SK-N-SH treated with all-trans-retinoic acid at 6 μM for 48 hours (cell line): ENCODE results near the gene SDK1.

Experiments
- ATAC-seq: fragments of 200-7000 bp; cut with Tn5 transposase; 3 replicates; pipeline ENCODE4 v1.9.1; 2020; ENCODE audit warnings: mild to moderate bottlenecking, moderate library complexity
- BACH2 ChIP-seq: fragments of 250-450 bp; sonication (Bioruptor Pico); IDR thresholded peaks from 2 replicates; pipeline ENCODE4 v1.9.0; 2021; ENCODE audit warnings: mild to moderate bottlenecking, borderline replicate concordance
- CREB5 ChIP-seq: fragments of 250-450 bp; sonication (Bioruptor Pico); IDR thresholded peaks from 2 replicates; pipeline ENCODE4 v1.5.1; 2020; ENCODE audit warnings: low read depth, mild to moderate bottlenecking, moderate library complexity
- CSDC2 ChIP-seq: fragments of 250-450 bp; sonication (Bioruptor Pico); IDR thresholded peaks from 2 replicates; pipeline ENCODE4 v1.5.0; 2020; ENCODE audit warnings: mild to moderate bottlenecking, moderate library complexity
- ESRRG ChIP-seq: fragments of 250-450 bp; sonication (Bioruptor Pico); IDR thresholded peaks from 2 replicates; pipeline ENCODE4 v1.6.1; 2021; ENCODE audit warnings: mild to moderate bottlenecking
- GLIS3 ChIP-seq: fragments of 250-450 bp; sonication (Bioruptor Pico); IDR thresholded peaks from 2 replicates; pipeline ENCODE4 v1.5.0; 2020; ENCODE audit warnings: mild to moderate bottlenecking, moderate library complexity
- ISL1 ChIP-seq: fragments of 250-450 bp; sonication (Bioruptor Pico); IDR thresholded peaks from 2 replicates; pipeline ENCODE4 v2.1.2; 2022; ENCODE audit warnings: mild to moderate bottlenecking, moderate library complexity
- PPARA ChIP-seq: fragments of 250-450 bp; sonication (Bioruptor Pico); IDR thresholded peaks from 2 replicates; pipeline ENCODE4 v1.5.0; 2020; ENCODE audit warnings: mild to moderate bottlenecking, borderline replicate concordance
- RARB ChIP-seq: fragments of 250-450 bp; sonication (Bioruptor Pico); IDR thresholded peaks from 2 replicates; pipeline ENCODE4 v1.8.0; 2021; ENCODE audit warnings: mild to moderate bottlenecking, moderate library complexity
- SNAI2 ChIP-seq: fragments of 250-450 bp; sonication (Bioruptor Pico); IDR thresholded peaks from 2 replicates; pipeline ENCODE4 v1.5.0; 2020; ENCODE audit warnings: mild to moderate bottlenecking, moderate library complexity
- TCF4 ChIP-seq: fragments of 250-450 bp; sonication (Bioruptor Pico); IDR thresholded peaks from 2 replicates; pipeline ENCODE4 v1.8.0; 2021; ENCODE audit warnings: mild to moderate bottlenecking, moderate library complexity, borderline replicate concordance
- TOX ChIP-seq: fragments of 250-450 bp; sonication (Bioruptor Pico); IDR thresholded peaks from 2 replicates; pipeline ENCODE4 v1.8.0; 2021; ENCODE audit warnings: mild to moderate bottlenecking, moderate library complexity, borderline replicate concordance
- ZC3H10 ChIP-seq: fragments of 250-450 bp; sonication (Bioruptor Pico); IDR thresholded peaks from 2 replicates; pipeline ENCODE4 v1.5.1; 2021; ENCODE audit warnings: mild to moderate bottlenecking, moderate library complexity
- ZFP3 ChIP-seq: fragments of 250-450 bp; sonication (Bioruptor Pico); IDR thresholded peaks from 2 replicates; pipeline ENCODE4 v1.5.0; 2020; ENCODE audit warnings: mild to moderate bottlenecking, moderate library complexity
- ZFP30 ChIP-seq: fragments of 450-650 bp; formaldehyde crosslinking; IDR thresholded peaks from 2 replicates; pipeline ENCODE4 v1.5.0; 2022; ENCODE audit warnings: mild to moderate bottlenecking, moderate library complexity
- ZNF565 ChIP-seq: fragments of 450-650 bp; formaldehyde crosslinking; conservative IDR thresholded peaks from 2 replicates; pipeline ENCODE4 v1.5.0; 2020; ENCODE audit warnings: low read depth, mild to moderate bottlenecking, moderate library complexity
- ZNF70 ChIP-seq: fragments of 450-650 bp; formaldehyde crosslinking; IDR thresholded peaks from 2 replicates; pipeline ENCODE4 v1.5.0; 2020; ENCODE audit warnings: mild to moderate bottlenecking, moderate library complexity
- ZNF8 ChIP-seq: fragments of 450-650 bp; formaldehyde crosslinking; IDR thresholded peaks from 2 replicates; pipeline ENCODE4 v1.5.0; 2020; ENCODE audit warnings: mild to moderate bottlenecking, moderate library complexity
- TF ChIP-seq, protein P1 (sequence below): fragments of 250-450 bp; sonication (Bioruptor Pico); IDR thresholded peaks from 2 replicates; pipeline ENCODE4 v1.5.1; 2021; ENCODE audit warnings: mild to moderate bottlenecking, moderate library complexity
- TF ChIP-seq, protein P2 (sequence below): fragments of 250-450 bp; sonication (Bioruptor Pico); IDR thresholded peaks from 2 replicates; pipeline ENCODE4 v1.5.0; 2020; ENCODE audit warnings: mild to moderate bottlenecking, moderate library complexity
- TF ChIP-seq, protein P3 (sequence below): fragments of 250-450 bp; sonication (Bioruptor Pico); IDR thresholded peaks from 2 replicates; pipeline ENCODE4 v1.8.0; 2021; ENCODE audit warnings: low read depth, mild to moderate bottlenecking, moderate library complexity, borderline replicate concordance

The SDK1 gene

DNA sequence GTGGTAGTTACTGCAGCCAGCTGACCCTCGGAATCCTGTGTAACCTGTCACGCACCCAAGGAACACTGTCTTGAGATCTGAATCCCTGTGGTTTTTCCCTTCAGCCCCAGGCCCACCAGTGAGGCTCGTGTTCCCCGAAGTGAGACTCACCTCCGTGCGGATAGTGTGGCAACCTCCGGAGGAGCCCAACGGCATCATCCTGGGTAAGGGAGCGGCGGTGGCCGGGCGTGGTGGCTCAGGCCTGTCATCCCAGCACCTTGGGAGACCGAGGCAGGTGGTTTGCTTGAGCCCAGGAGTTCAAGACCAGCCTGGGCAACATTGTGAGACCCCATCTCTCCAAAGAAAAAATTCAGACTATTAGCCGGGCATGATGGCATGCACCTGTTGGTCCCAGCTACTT is 831.2 kb downstream of the SDK1 start:
- TF ChIP-seq PPARA (CRISPR knock-in tag): no peak
- no peak for ATAC-seq

DNA sequence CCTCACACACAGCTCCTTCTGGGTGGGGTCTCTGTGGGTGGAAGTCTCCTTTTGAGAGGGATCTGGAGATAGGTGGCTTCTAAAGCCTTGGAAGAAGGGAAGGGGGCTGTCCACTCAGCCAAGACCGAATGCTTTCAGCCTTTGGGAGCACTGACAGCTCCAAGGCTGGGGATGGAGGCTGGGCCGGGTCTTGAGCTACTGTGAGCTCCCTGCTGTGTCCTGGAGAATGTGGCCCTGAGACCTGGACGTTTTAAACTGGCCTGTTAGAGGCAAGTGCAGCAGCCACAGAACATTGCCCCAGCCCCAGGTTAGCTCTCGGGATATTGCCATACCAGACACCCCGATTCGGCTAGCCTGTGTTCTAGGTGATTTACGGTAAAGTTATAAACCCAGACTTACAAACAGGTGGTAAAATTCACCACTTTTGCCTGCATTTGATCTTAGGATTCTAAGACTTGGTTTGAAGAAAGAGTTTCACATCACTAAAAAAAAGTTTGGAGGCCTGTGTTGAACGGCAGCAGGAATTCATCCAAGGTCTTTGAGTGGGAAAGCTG is 832.5 kb downstream of the SDK1 start:
- no peak for ATAC-seq
- TF ChIP-seq ISL1 (CRISPR knock-in tag): no peak
- no peak for TF ChIP-seq ZFP3
- TF ChIP-seq TOX (CRISPR knock-in tag): no peak
- no peak for TF ChIP-seq TCF4
- TF ChIP-seq, protein P1, sequence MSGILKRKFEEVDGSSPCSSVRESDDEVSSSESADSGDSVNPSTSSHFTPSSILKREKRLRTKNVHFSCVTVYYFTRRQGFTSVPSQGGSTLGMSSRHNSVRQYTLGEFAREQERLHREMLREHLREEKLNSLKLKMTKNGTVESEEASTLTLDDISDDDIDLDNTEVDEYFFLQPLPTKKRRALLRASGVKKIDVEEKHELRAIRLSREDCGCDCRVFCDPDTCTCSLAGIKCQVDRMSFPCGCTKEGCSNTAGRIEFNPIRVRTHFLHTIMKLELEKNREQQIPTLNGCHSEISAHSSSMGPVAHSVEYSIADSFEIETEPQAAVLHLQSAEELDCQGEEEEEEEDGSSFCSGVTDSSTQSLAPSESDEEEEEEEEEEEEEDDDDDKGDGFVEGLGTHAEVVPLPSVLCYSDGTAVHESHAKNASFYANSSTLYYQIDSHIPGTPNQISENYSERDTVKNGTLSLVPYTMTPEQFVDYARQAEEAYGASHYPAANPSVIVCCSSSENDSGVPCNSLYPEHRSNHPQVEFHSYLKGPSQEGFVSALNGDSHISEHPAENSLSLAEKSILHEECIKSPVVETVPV (CRISPR knock-in tag): no peak
- TF ChIP-seq, protein P2, sequence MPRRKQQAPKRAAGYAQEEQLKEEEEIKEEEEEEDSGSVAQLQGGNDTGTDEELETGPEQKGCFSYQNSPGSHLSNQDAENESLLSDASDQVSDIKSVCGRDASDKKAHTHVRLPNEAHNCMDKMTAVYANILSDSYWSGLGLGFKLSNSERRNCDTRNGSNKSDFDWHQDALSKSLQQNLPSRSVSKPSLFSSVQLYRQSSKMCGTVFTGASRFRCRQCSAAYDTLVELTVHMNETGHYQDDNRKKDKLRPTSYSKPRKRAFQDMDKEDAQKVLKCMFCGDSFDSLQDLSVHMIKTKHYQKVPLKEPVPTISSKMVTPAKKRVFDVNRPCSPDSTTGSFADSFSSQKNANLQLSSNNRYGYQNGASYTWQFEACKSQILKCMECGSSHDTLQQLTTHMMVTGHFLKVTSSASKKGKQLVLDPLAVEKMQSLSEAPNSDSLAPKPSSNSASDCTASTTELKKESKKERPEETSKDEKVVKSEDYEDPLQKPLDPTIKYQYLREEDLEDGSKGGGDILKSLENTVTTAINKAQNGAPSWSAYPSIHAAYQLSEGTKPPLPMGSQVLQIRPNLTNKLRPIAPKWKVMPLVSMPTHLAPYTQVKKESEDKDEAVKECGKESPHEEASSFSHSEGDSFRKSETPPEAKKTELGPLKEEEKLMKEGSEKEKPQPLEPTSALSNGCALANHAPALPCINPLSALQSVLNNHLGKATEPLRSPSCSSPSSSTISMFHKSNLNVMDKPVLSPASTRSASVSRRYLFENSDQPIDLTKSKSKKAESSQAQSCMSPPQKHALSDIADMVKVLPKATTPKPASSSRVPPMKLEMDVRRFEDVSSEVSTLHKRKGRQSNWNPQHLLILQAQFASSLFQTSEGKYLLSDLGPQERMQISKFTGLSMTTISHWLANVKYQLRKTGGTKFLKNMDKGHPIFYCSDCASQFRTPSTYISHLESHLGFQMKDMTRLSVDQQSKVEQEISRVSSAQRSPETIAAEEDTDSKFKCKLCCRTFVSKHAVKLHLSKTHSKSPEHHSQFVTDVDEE (CRISPR knock-in tag): no peak

GRCh38 chr7:4134204-4134603 is 833.2 kb downstream of the SDK1 start:
- TF ChIP-seq ZFP30 (CRISPR knock-in tag) (no peak), SNAI2 (CRISPR knock-in tag) (no peak), GLIS3 (CRISPR knock-in tag) (no peak), BACH2 (CRISPR knock-in tag) (no peak), ZNF8 (CRISPR knock-in tag) (no peak), CSDC2 (CRISPR knock-in tag) (no peak), TOX (CRISPR knock-in tag) (no peak), ISL1 (CRISPR knock-in tag) (no peak), ZNF565 (no peak), PPARA (CRISPR knock-in tag) (no peak), ZNF70 (CRISPR knock-in tag) (no peak), ZC3H10 (CRISPR knock-in tag) (no peak), RARB (CRISPR knock-in tag) (no peak), ESRRG (CRISPR knock-in tag) (no peak), ZFP3 (no peak), CREB5 (CRISPR knock-in tag) (no peak), TCF4 (no peak)
- TF ChIP-seq, protein P3, sequence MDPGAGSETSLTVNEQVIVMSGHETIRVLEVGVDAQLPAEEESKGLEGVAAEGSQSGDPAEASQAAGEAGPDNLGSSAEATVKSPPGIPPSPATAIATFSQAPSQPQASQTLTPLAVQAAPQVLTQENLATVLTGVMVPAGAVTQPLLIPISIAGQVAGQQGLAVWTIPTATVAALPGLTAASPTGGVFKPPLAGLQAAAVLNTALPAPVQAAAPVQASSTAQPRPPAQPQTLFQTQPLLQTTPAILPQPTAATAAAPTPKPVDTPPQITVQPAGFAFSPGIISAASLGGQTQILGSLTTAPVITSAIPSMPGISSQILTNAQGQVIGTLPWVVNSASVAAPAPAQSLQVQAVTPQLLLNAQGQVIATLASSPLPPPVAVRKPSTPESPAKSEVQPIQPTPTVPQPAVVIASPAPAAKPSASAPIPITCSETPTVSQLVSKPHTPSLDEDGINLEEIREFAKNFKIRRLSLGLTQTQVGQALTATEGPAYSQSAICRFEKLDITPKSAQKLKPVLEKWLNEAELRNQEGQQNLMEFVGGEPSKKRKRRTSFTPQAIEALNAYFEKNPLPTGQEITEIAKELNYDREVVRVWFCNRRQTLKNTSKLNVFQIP (CRISPR knock-in tag): no peak
- TF ChIP-seq, protein P1 (CRISPR knock-in tag): no peak
- TF ChIP-seq, protein P2 (CRISPR knock-in tag): no peak
- ATAC-seq: no peak
